ENCODE data around the gene MISP3. TPM values are rescaled to one million over a fixed set of nuclear protein-coding genes. Genes with fewer than 3 reads are reported as not detected.

MISP3 gene
- total and polyA plus RNA-seq, 2 of the 8 experiments (the other 6 are each of a cell fraction or from before 2014, with no cell fraction given): 0.74 to 1.4 TPM

GRCh38 chr19:14031719-14032480, 40.7 kb upstream of the MISP3 start, which contains the start of gene IL27RA (continued):
- TF ChIP-seq CHD7 (IDR thresholded peaks at IDR 0.05; ENCODE audit: insufficient replicate concordance, low read length): no peak
- no peak for TF ChIP-seq TCF12 (IDR thresholded peaks at IDR 0.05; ENCODE audit: low read depth, low read length)
- TF ChIP-seq SP1 (IDR thresholded peaks at IDR 0.05; ENCODE audit: low read depth, low read length): no peak
- peak; percentile 82; the same call in 1 of the 2 replicates for TF ChIP-seq RBBP5 (IDR thresholded peaks at IDR 0.05; ENCODE audit: borderline replicate concordance, low read depth, low read length)
- no peak for TF ChIP-seq ATF2 (IDR thresholded peaks at IDR 0.05; ENCODE audit: low read length)
- no peak for TF ChIP-seq NANOG (IDR thresholded peaks at IDR 0.05; ENCODE audit: insufficient read depth, low read depth, low read length, poor library complexity, severe bottlenecking)
- TF ChIP-seq CHD2 (IDR thresholded peaks at IDR 0.05; ENCODE audit: low read length): no peak
- peak; percentile 35; the same call in 1 of the 2 replicates for TF ChIP-seq EGR1 (IDR thresholded peaks at IDR 0.05; ENCODE audit: borderline replicate concordance, low read depth, low read length)
